Panc1 (cell line): ENCODE data around the gene COL4A3.

Experiments
- POLR2AphosphoS5 ChIP-seq: IDR thresholded peaks from 2 replicates; pipeline ENCODE4 v1.6.1; 2012; ENCODE audit warnings: mild to moderate bottlenecking, low read depth, low read length, moderate library complexity
- SIN3A ChIP-seq: IDR thresholded peaks from 2 replicates; pipeline ENCODE4 v1.6.1; 2012; ENCODE audit warnings: low read depth, mild to moderate bottlenecking, low read length, moderate library complexity, borderline replicate concordance; ENCODE audit not compliant: insufficient read depth
- TF ChIP-seq, protein P1 (sequence below): fragments of 450-650 bp; IDR thresholded peaks from 2 replicates; pipeline ENCODE4 v1.5.1; 2017; ENCODE audit warnings: mild to moderate bottlenecking
- TF ChIP-seq, protein P2 (sequence below), 2 experiments: IDR thresholded peaks; 2 replicates each; pipeline ENCODE4 v1.6.1; 2011 to 2012; ENCODE audit warnings: low read depth in 2 of 2, control low read depth in 1 of 2, low read length in 1 of 2, mild to moderate bottlenecking in 1 of 2, moderate library complexity in 1 of 2; ENCODE audit not compliant: insufficient read depth in 1 of 2

GRCh38 chr2:227360351-227360750, 195.9 kb downstream of the COL4A3 start:
- TF ChIP-seq POLR2AphosphoS5 (no peak), SIN3A (no peak)
- TF ChIP-seq, protein P1, sequence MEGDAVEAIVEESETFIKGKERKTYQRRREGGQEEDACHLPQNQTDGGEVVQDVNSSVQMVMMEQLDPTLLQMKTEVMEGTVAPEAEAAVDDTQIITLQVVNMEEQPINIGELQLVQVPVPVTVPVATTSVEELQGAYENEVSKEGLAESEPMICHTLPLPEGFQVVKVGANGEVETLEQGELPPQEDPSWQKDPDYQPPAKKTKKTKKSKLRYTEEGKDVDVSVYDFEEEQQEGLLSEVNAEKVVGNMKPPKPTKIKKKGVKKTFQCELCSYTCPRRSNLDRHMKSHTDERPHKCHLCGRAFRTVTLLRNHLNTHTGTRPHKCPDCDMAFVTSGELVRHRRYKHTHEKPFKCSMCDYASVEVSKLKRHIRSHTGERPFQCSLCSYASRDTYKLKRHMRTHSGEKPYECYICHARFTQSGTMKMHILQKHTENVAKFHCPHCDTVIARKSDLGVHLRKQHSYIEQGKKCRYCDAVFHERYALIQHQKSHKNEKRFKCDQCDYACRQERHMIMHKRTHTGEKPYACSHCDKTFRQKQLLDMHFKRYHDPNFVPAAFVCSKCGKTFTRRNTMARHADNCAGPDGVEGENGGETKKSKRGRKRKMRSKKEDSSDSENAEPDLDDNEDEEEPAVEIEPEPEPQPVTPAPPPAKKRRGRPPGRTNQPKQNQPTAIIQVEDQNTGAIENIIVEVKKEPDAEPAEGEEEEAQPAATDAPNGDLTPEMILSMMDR = no peak
- TF ChIP-seq, protein P2, sequence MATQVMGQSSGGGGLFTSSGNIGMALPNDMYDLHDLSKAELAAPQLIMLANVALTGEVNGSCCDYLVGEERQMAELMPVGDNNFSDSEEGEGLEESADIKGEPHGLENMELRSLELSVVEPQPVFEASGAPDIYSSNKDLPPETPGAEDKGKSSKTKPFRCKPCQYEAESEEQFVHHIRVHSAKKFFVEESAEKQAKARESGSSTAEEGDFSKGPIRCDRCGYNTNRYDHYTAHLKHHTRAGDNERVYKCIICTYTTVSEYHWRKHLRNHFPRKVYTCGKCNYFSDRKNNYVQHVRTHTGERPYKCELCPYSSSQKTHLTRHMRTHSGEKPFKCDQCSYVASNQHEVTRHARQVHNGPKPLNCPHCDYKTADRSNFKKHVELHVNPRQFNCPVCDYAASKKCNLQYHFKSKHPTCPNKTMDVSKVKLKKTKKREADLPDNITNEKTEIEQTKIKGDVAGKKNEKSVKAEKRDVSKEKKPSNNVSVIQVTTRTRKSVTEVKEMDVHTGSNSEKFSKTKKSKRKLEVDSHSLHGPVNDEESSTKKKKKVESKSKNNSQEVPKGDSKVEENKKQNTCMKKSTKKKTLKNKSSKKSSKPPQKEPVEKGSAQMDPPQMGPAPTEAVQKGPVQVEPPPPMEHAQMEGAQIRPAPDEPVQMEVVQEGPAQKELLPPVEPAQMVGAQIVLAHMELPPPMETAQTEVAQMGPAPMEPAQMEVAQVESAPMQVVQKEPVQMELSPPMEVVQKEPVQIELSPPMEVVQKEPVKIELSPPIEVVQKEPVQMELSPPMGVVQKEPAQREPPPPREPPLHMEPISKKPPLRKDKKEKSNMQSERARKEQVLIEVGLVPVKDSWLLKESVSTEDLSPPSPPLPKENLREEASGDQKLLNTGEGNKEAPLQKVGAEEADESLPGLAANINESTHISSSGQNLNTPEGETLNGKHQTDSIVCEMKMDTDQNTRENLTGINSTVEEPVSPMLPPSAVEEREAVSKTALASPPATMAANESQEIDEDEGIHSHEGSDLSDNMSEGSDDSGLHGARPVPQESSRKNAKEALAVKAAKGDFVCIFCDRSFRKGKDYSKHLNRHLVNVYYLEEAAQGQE (IDR thresholded peaks at IDR 0.05; ENCODE audit: insufficient read depth in 1 of 2, low read depth in 2 of 2, low read length in 1 of 2) = no peak
